Hippocampal formation (tissue), 2 donors: ENCODE results near the gene RIPOR1.
"Not testable (repeated sequence)": the region's sequence is repeated elsewhere in the genome, so short reads cannot be mapped to it uniquely, and the experiment has no call there.

Source experiments
- DNase-seq, 2 donors: peaks; one replicate each; lab custom pipeline; 2025; lab: John Stamatoyannopoulos, UW

RIPOR1 gene

DNA sequence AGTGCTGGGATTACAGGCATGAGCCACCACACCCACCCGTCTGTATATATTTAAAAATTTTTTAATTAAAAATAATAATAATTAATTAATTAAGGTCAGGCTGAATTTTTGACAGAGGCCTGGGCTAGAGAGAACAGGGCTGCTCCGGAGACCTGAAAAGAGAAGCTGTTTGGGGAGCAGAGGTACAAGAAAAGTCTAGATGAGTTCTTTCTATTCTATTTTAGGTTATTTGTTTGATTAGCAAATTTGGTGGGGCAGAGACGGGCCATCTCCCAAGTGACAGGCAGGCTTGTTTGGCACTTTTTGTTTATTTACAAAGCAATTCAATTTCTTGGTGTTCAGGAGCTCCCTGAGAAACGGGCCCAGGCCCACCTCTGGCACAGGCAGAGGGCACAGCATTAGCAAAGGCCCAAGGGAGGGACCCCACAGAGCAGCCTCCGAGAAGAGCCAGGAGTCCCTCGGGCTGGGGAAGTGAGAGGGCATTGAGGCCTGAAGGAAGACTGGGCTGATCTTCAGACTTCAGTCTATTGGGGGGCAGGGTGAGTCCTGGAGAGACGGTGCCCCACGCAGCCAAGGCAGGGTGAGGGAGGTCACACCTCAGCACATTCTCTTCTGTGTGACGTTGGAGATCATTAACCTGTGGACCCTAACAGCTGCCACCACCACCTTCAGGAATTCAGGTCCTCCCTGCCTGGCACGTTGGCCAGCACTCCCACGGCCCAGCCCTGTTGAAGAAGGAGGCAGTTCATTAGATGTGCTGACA, 10.8 kb upstream of the RIPOR1 start:
- DNase-seq = no peak

DNA sequence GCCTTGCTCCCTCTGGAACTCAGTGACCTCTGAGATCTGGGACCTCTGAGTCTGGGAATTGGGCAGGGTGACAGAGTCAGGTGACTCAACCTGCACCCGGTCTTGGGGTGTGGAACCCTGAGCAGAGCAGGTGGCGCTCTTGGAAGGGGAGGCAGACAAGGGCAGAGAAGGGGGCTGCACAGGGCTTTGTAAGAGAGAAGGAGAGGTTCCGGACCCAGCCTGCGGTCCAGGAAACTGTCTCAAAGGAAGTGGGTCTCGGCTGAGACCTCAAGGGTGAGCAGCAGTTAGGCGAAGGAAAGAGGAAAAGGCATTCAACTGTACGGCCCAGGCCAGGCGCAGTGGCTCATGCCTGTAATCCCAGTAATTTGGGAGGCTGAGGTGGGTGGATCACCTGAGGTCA, 10.0 kb upstream of the RIPOR1 start:
- no peak for DNase-seq

DNA sequence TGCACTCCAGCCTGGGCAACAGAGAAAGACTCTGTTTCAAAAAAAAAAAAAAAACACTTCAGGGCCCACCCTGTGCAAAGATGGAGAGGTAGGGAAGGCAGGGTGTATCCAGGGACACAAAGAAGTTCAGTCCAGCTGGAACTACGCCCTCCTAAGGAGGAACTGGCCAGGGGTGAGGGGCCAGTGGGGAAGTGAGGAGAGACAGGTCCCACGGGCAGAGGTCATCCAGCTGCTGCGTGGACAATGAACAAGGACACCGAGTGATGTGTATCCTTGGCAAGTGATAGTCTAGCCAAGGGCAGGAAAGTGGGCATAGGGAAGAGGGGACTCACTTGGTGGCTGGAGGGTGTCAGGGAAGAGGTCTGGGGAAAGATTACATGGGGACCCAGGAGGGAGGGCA, 9.4 kb upstream of the RIPOR1 start:
- no peak for DNase-seq

DNA sequence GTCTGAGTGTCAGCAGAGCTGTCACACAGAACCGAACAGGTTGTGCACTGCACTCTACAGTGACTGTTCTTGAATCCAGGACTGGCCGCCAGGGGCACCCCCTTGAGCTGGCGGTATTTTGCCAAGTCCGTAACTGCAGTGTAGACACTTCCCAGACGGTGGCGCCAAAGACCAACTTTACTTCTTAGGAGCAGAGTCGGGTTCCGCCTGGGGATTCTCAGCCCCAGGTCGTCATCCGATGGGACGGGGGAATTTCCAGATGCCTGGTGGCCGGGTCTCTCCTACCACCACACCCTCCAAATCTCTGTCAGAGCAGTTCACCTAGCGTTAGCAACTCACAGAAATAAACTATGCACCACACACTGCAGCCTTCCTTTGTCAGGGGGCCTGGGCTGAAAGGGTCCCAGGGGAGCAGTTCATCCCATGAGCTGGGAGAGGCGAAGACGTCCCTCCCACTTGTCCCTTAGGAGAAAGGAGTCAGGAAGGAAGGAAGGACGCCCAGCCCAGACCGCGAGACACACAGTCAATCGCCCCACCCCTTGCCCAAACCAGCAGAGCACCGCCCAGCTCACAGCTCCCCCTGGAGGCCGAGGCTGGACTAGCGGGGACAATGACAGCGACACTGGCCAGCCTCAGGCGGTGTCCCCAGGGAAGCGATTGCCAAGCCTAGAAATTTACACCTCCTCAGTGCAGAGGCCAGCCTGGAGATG, 7.4 kb upstream of the RIPOR1 start:
- DNase-seq = peak; percentile 87 to 91

DNA sequence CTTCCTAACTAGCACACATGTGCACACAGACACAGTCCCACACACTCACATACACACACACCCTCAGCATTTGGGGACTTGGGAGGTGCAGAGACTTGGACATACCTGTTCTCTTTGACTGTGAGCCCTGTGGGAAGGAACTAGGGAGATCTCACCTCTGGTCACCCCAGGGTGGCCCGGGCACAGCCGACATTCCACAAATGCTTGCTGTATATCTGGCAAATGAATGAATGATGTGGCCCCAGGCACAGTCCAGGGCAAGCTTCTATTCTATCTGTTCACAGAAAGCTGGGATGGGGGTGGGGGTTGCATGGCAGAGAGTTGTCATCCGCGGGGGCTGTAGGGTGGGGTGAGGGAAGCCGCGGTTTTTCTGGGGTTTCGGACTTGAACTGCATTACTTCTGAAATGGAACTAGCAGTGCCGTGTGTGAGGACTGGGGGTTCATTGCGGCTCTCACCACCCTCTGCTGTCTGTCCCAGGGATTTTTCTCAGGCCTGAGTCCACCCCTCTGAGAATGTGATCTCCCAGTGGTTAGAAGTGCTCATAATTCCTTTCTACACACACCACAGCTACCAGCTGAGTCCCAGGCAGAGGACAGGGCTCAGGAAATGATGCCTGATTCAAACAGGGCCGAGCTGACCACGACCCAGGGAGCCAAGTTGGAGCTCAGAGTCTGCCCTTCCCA, 3.3 kb upstream of the RIPOR1 start:
- DNase-seq = no peak

DNA sequence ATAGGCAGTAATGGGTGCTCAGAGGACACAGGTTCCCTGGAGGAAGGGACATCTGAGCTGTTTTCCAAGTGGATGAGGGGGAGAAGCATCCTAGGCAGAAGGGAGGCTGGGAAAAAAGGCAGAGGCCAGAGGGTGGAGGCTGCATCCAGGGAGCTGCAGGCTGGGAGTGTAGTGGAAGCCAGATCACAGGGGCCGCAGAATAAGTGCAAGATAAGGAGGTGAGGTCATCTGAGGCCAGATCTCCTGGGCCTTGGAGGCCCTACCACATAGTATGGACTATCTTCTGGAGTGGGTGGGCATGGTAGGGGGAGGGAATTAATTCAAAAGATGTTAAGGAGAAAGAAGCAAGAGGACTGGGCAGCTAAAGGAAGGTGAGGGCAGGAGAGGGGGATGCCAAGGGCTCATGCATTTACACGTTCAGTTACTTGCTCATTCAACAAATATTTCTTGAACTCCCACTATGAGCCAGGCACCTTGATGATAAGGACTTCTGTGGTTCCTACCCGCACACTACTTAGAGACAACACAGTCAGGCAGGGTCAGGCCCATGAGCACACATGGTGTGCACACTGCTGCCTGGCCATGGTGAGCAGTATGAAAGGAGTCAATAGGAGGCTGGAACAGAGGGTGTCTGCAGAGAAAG, 2.4 kb upstream of the RIPOR1 start:
- no peak for DNase-seq

DNA sequence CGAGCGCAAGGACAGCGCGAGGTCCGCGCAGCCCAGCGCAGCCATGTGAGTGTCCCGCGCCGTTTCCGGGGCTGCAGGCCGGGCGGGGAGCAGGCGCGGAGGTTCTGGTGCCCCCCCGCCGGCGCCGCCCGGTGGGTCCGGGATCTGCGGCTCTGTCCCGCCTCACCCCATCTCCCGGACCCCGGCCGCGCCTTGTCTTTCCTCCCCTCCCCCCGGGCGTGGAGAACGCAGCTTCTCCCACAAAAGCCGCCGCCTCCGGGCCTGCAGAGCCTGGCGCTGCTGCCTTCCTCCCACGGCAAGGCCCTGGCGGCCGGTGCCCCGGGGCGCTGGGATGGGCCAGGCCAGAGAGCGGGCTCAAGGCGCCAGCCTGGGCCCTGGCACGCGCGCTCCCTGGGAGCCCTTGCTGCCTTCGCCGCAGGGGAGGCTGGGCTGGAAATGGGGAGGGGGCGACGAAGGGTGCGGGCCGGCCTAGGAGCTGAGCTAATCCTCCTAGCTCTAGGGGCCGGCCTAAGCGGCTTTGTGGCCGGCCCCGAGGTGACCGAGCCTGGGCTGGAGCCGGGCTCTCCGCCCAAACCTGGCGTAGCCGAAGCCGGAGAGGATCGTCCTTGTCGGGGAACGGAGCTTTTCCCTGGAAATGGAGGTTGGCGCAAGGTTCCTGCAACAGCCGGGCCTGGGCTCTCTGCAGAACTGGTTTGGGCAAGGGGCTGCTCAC, 397 bp downstream of the RIPOR1 start:
- peak in 1 of 2 donors; percentile 49 for DNase-seq

DNA sequence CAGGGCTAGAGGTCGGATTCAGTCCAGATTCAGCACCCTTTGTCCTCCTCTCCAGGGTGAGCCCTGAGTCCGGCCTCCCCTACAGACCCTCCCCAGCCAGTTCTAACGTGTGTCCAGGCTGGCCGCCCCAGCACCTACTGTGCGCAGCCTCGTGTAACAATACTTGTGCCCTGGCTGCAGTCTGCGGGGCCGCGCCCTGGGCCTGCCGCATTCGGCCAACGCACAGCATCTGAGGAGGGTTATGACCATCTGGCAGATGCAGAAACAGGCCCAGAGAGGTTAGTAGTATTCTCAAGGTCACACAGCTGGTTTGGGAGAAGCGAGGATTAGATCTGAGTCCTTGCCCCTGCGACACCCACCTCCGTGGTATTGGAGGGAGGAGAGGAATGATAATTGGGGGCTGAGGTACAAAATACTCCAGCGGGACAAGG, 968 bp downstream of the RIPOR1 start:
- DNase-seq = no peak

DNA sequence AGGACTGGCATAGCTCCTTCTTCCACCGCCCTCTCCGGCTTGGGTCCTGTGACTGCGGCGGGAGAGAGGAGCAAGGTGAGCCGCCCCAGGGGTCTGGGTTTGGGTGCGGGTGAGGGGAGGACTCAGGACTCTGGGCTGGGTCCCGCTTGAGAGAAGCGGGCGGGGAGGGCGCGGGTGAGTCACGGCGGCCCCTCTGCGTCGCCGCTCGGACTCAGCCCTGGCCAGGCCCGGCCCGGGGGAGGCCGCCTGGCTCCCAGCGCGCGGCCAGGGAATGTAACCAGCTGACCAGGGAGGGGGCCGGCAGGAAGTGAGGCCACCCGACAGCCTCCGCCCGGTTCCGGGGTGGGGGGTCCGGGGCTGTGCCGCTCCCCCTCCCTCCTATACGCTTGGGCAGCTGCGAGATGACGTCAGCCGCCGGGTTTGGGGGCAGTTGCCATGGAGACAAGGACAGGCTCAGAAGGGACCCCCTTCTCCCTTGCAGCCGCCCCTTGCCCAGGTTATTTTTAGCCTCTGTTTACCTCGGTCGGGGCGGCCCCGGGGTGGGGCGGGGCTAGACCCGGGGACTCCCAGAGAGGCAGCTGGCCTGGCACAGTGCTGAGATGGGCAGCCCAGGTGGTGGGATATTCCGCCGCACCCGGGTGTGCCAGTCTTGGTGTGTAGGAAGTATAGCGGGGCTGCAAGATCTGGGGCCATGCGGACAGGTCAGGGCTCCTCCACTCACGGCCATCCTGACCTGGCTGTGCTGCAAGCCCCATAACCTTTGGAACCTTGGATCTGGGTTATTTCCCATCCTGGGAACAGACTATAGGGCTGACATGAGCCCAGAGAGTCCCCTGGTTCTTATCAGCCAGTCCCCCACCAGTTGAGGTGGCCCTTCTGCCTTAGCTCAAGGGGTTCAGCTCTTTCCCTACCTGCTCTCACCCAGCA, 1.6 kb downstream of the RIPOR1 start:
- DNase-seq = peak in 1 of 2 donors; percentile 42

DNA sequence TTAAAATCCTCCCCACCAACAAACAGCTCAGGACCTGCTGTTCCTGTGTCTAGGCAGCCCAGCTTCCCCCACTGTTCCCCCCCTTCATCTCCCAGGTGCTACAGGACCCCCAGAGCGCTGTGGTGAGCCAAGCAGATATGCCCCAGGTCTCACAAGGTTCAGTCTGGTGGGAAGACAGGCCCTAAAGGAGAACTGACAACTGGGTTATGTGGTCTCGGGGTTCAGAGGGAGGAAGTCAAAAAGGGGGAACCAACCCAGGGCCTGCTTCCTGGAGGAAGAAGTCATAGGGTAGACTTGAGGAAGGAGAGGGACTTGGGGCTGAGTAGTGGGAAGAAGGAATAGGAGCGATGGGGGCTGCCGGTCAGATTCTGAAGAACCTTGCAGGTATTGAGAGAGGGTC, 2.6 kb downstream of the RIPOR1 start:
- peak in 1 of 2 donors; percentile 39 for DNase-seq

DNA sequence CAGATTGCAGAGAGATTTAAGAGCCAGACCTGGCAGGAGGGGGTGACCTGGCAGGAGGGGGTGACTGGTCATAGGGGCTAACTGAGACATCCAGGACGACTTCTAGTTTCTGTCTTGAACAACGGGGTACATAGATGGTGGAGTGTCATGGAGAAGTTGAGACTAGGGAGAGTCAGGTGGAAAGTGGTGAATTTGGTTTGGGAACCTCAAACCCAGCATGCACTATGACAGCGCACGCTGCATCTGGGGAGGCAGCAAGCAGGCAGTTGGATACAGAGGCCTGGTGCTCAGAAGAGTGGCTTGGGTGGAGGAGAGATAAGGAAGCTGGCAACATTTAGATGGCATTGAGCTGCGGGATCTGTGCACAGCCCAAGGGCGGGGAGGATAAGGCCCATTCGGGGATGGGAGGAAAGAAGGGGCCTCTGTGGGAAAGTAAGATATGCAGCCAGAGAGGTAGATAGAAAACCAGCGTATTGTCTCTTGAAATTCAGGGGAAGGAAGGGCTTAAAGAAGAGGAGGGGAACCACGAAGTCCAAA, 4.5 kb downstream of the RIPOR1 start:
- DNase-seq = no peak

DNA sequence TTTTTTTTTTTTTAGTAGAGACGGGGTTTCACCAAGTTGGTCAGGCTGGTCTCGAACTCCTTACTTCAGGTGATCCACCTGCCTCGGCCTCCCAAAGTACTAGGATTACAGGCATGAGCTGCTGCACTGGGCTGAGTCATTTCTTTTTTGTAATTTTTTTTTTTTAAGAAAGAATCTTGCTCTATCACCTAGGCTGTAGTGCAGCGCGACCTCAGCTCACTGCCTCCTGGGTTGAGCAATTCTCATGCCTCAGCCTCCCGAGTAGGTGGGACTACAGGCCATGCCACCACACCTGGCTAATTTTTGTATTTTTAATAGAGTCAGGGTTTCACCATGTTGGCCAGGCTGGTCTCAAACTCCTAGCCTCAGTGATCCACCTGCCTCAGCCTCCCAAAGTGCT, 5.4 kb downstream of the RIPOR1 start:
- DNase-seq = not testable (repeated sequence)

DNA sequence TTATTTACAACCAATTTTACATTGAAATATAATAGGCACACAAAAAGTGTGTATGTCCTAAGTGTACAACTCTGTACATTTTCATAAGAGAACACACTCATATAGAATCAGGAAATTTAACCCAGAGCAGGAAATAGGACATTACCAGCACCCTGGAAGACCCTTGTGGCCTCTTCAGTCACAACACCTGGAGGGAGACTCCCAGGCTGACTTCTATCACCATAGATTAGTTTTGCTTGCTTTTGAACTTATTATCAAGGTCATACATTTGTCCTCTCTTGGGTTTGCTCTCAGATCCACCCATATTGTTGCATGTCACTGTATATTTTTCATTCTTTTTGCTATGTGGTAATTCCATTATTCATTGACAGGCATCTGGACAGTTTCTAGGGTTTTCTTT, 5.8 kb downstream of the RIPOR1 start:
- no peak for DNase-seq

DNA sequence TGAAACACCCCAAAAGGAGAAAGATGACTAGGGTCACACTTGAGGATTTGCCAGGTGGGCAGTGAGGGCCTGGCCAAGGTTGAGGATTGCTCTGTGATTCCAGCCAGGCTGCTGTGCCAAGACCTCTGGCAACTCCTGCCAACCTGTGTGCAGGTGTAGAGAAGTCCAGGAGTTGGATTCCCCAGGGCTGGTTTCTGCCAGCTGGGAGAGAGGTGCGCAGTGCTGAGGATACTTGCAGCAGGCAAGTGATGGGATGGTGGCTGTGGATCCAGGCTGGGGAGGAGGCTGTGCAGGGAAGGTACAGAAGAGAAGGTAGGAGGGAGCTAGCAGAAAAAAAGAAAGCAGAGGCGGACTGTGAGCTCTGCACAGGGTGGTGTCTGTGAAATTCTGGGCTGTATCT, 6.6 kb downstream of the RIPOR1 start:
- DNase-seq = peak in 1 of 2 donors; percentile 17

DNA sequence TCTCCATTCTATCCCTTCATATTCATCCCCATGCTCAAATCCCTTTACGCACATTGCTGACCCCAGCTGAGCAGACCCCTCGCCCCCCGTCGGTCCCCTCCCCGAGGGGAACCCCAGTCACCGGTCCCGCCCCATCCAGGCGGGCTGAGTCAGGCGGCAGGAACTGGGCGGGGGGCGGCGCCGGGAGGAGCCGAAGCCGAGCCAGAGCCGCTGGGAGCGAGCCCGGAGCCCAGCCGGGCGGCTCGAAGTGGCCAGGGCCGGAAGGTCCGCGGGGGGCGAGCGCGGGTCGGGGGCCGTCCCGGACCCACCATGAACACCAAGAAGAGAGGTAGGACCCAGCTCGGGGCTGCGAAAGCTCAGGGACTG, 8.6 kb downstream of the RIPOR1 start:
- peak in 1 of 2 donors; percentile 35 for DNase-seq

DNA sequence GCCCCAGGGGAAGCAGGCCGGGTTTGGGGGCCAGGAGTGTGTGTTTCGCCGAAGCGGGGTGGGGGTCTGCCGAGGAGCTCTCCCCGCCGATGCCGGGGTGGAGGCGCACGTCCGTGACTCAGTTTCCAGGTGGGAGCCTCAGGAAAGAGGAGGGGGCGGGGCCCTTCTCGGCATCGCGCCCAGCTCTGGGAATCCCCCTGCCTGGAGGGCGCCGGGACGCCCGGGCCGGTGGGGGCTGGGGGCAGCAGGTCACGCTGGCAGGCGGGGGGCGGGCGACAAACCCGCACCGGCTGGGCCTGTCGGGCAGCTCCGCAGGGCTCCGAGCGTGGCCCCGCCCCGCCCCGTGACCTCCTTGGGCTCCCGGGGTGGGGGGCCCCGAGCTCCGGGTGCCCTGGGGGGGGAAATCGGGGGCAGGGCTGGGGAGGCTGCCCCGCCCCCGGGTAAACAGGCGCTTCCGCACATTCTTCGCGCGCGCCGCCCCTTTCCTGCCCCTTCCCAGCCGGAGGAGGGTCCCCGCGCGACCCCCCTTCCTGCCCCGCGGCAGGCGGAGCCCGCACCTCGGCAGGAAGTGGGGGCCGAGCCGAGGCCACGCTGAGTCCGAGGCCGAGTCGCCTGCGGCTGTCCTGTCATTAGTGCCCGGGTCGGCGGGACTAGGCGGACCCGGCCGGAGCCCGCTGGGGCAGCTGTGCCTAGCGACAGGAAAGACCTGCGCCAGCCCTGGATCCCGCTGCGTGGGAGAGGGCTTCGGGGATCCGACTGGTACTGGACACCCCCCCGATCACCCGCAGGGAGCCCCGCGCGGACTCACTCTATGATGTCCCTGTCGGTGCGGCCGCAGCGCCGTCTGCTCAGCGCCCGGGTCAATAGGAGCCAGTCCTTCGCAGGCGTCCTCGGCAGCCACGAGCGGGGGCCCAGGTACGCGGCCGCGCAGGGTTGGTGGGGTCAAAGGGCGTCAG, 9.3 kb downstream of the RIPOR1 start:
- no peak for DNase-seq

DNA sequence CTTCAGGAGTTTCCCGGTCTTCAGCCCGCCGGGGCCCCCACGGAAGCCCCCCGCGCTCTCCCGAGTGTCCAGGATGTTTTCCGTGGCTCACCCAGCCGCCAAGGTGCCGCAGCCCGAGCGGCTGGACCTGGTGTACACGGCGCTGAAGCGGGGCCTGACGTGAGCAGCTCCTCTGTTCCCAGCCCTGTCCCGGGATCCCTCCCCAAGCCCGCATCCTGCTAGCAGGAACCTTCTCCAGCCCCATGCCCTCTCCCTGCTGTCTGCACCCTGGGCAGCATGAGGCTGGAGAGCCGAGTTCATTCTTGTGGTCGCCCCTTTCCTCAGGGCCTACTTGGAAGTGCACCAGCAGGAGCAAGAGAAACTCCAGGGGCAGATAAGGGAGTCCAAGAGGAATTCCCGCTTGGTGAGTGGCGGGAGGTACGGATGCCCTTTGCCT, 10.1 kb downstream of the RIPOR1 start:
- no peak for DNase-seq

DNA sequence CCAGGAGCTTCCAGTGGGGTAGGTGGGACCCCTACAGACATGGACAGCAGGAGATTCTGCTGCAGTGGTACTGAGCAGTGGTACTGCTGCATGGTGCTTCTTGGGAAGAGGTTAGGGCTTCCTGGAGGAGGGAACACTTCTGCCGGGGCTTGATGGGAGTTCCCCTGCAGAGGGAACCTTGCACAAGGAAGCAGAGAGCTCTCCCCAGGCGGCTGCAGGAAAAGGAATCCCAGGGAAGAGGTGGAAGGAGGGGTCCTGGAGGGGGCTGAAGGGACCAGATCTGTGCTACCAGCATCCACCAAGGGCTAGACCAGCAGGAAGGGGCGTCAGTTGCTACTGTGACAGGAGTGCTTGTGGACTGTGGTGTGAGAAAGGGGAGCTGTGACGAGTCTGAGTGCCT, 10.6 kb downstream of the RIPOR1 start:
- no peak for DNase-seq
